K562 (cell line): ENCODE results near the gene CBX8.

ENCODE experiments used
- ARID2 ChIP-seq: fragments of 450-650 bp; IDR thresholded peaks from 2 replicates; pipeline ENCODE4 v1.6.1; 2017; ENCODE audit warnings: antibody characterized with exemption, mild to moderate bottlenecking
- ZBTB1 ChIP-seq: sonication (generic); formaldehyde crosslinking; IDR thresholded peaks from 2 replicates; pipeline ENCODE4 v1.8.1; 2023; ENCODE audit warnings: missing genetic modification reagents, low read depth, mild to moderate bottlenecking, borderline replicate concordance
- TF ChIP-seq, protein P1 (sequence below), 3 experiments: IDR thresholded peaks in 2 of 3; conservative IDR thresholded peaks in 1 of 3; 2 replicates each; pipeline ENCODE4 v1.5.1; 2011 to 2012; ENCODE audit warnings: low read length in 3 of 3, mild to moderate bottlenecking in 3 of 3, control low read depth in 2 of 3, improper control_type of control experiment in 1 of 3, inconsistent platforms in 1 of 3, low read depth in 1 of 3, mixed read lengths in 1 of 3, moderate library complexity in 1 of 3; ENCODE audit not compliant: insufficient read depth in 2 of 3

DNA sequence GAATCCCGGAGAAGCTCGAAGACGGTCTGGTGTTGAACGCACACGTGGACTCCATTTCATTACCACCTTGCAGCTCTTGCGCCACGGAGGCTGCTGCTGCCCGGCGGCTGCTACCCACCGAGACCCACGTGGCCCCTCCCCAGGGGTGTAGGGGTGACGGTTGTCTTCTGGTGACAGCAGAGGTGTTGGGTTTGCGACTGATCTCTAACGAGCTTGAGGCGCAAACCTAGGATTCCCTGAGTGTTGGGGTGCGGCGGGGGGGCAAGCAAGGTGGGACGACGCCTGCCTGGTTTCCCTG lies 44.1 kb upstream of the CBX8 start:
- TF ChIP-seq, protein P1, sequence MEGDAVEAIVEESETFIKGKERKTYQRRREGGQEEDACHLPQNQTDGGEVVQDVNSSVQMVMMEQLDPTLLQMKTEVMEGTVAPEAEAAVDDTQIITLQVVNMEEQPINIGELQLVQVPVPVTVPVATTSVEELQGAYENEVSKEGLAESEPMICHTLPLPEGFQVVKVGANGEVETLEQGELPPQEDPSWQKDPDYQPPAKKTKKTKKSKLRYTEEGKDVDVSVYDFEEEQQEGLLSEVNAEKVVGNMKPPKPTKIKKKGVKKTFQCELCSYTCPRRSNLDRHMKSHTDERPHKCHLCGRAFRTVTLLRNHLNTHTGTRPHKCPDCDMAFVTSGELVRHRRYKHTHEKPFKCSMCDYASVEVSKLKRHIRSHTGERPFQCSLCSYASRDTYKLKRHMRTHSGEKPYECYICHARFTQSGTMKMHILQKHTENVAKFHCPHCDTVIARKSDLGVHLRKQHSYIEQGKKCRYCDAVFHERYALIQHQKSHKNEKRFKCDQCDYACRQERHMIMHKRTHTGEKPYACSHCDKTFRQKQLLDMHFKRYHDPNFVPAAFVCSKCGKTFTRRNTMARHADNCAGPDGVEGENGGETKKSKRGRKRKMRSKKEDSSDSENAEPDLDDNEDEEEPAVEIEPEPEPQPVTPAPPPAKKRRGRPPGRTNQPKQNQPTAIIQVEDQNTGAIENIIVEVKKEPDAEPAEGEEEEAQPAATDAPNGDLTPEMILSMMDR (IDR thresholded peaks at IDR 0.05 in 2 of 3, conservative IDR thresholded peaks at IDR 0.05 in 1 of 3; ENCODE audit: insufficient read depth in 2 of 3, low read depth in 1 of 3, low read length in 3 of 3) = no peak
- TF ChIP-seq ZBTB1 (CRISPR knock-in tag) (no peak), ARID2 (no peak)
